Hematopoietic multipotent progenitor cell (in vitro differentiated cells): Measurements from ENCODE around the gene PLXNA2. TPM values are rescaled to one million over a fixed set of nuclear protein-coding genes. Genes with fewer than 3 reads are reported as not detected.

ENCODE experiments used
- DNase-seq, 3 donors: peaks; one replicate each; pipeline ENCODE4 v3.0.0-alpha.2; 2011 to 2015; ENCODE audit warnings: low read depth in 2 of 3, low spot score in 2 of 3
- total RNA-seq: library from RNA; depleted of rRNA; stranded (reverse); fragments of >200 nt; gene quantifications from one replicate; pipeline ENCODE4 v1.2.3, GENCODE V29; 2012

PLXNA2 gene
- total RNA-seq, 1 donor: 0.27 TPM

GRCh38 chr1:208166340-208167138 is 77.6 kb downstream of the PLXNA2 start:
- DNase-seq: no peak

GRCh38 chr1:208165659-208166058 is 78.5 kb downstream of the PLXNA2 start:
- no peak for DNase-seq

GRCh38 chr1:208164609-208165008 is 79.6 kb downstream of the PLXNA2 start:
- DNase-seq: peak in 2 of 3 donors; percentile 40 to 66

DNA sequence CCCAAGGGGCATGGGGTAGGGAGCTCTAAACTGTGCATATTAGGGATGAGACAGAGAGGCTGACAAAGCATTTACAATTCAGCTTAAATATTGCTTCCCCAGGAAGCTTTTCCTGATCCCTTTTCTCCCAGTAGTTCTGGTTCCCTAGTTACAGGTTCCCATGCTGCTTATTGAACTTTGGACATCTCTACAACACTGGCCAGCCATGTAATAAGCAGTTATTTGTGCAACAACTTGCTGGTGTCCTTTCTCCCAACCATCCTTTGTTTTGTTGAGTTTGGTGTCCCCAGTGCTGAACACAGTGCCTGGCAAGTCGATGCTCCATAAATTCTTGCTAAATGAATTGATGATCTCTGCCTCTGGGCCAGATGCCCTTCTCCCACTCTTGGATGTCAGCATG is 80.6 kb downstream of the PLXNA2 start:
- DNase-seq: no peak

- no peak for DNase-seq
Measured at GRCh38 chr1:208162903-208163302, 81.3 kb downstream of the PLXNA2 start.

GRCh38 chr1:208161656-208162375 is 82.4 kb downstream of the PLXNA2 start:
- DNase-seq: no peak

DNA sequence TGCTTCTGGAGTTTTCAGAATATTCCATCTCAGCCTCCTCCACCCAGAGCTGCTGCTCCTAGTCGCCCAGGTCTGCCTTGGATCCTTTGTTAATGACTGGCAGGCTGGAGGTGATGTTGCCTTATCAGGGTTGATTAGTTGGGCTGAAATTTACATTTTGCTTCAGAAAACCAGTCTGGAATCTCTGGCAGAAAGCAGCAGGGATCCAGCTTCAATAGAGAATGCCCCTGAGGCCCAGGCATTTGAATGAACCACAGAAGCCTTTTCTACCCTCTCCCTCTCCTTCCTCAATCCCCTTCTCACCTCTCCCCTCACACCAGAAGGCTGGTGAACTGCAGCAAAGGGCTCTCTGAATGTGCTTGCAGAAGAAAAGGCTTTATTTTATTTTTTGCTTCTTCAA is 83.2 kb downstream of the PLXNA2 start:
- no peak for DNase-seq

DNA sequence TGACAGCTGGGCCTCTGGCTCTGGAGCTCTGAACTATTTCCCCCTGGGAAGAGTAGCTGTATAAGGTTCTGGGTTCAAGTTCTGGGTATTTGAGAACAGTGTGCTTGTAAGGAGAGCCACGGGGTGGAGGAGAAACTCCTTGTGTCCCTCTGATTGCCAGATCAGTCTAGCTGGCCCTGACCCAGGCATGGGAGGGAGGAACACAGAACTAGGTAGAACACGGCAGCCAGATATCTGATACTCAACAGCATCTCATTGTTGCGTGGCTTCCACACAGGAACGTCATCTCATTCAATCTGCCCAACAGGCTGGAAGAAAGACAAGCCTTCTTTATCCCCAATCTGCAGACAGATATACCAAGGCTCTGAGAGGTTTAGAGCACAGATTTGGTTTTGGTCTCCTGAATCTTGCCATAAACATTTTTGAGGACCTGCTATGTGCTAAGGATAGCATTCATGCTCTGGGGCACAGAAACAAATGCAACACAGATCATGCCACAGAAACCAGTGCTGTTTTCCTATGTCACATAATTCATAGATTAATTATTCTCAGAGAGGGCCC is 83.8 kb downstream of the PLXNA2 start:
- no peak for DNase-seq

DNA sequence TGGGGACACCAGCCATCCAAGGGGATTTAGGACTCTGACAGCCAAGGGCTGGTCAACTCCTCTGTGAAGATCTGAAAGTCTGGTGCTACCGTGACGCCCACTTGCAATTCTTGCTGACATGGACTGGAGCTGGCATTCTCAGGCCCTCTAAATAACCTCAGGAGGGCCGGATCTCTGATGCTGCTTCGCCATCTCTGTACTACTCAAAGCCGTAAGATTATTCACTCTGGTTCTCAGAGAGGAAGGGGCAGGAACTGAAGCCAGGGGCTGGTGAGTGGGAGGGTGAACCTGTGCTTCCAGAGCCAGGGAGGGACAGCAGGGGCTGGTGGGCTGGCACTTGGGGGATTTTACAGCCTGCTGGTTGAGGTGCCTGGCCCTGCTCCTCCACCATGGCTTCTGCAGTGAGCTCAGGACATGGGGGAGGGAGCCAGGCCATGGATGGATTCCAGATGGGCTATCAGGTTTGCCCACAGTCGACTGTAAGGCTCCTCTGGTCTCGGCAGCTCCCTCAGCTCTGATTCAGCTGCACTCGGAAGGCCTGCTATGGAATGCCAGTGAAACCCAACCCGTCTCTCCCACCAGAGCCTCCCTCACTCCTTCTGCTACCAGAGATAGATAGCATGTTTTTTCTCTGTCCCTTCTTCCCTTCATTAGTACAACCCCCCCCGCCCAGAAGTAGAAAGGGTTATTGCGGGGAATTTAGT is 84.5 kb downstream of the PLXNA2 start:
- no peak for DNase-seq

DNA sequence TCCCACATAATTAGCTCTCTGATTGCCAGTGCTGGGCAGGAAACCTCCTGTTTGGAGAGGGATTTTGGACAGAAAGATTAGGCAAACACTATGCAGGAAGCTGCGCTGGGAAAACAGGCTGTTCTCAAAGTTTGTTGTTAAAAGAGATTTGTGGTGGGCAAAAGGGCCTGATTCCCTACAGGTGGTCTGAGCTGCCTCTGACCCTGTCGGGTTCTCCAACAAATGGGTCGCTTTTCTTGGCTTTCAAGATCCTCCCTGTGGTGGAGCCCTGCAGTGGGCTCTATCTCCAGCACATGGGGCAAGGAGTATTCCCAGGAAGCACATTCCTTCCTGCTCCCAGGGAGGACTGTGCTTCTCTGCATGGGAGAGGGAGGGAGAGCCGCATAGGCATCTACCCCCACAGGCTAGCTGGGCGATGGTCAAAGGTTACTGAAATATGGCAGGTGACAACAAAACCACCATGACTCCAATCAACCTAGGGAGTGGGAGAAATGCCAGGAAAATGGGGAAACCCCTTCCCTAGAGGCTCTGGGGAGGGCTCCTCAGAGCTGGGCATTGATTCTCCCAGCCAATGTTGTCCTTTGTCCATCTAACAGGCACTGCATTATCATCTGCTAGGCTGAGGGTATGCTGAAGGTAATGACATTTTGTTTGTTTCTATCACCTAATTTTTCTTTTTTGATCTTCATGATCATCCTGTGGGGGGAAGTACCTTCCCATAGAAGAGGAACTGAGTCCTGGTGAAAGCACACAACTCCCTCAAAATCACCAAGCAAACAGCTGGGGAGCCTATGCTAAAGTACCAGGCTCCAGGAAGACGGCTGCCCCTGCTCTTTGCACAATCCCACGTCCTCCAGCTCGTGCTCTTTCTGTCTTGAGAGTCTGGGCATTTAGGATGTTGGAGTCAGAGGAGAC is 85.3 kb downstream of the PLXNA2 start:
- no peak for DNase-seq

GRCh38 chr1:208157769-208158168 is 86.4 kb downstream of the PLXNA2 start:
- DNase-seq: no peak

GRCh38 chr1:208156741-208157140 is 87.4 kb downstream of the PLXNA2 start:
- DNase-seq: no peak

- DNase-seq: no peak
Measured at GRCh38 chr1:208156310-208156709, 87.9 kb downstream of the PLXNA2 start.

DNA sequence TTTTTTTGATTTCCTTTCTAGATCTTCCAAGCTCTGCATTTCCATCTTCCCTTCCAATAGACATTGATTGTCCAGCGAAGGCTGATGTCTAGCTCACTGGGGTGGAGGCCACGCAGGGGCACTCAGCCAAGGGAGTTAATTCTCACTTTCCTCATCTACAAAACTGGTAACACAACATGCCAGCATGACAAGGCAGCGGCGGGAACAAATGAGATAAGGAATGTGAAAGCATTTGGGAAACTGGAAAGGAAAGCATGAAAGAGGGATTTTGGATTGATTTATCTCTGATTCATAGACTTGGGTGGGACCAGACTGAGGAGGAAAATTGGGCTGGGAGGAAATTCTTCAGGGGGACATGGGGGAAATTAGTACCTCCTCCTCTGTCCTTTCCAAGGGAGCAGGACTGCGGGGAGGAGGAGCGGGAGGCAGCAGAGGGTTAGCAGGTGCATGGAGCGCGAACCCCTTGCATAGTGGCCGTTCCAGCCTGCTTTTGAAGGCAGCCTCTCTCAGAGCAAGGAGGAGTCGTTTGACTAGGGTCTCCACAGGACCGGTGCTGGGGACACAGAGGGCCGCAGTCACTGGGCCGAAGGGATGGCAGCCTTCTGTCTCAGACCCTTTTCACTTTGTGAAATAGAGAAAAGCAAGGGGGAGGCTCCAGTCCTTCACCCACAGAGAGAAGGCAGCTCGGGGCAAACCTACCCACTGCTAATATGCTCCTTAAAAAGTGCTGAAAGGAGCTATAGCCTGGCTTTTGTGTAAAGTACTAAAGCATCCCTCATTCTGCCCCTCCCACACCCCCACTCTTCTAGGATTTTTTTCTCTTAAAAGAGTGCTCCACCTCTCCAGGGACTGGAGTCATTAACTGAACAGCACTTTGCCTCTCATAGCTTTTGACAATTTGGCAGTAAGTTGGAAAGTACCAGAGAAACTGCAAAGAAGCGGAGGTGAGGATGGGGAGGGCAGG is 89.2 kb downstream of the PLXNA2 start:
- DNase-seq: no peak

DNA sequence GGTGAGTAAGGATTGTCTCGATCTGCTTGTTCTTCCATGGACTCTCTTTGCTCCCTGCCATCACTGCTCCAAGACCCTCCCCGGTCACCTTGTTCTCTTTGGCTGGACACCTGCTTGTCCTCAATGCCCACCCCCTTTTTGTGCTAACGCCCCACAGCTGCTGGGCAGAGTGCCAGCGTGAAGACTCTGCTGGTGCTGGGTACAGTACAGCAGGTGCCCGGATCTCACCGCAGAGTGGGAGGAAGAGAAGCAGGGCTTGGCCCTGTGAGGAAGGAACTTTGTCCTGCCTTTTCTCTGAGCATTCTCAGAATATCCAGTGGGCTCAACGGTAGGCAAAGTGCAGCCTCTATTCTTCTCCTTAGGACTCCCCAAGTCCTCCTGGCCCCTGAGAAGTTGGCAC is 90.1 kb downstream of the PLXNA2 start:
- peak in 1 of 3 donors; percentile 42 for DNase-seq

DNA sequence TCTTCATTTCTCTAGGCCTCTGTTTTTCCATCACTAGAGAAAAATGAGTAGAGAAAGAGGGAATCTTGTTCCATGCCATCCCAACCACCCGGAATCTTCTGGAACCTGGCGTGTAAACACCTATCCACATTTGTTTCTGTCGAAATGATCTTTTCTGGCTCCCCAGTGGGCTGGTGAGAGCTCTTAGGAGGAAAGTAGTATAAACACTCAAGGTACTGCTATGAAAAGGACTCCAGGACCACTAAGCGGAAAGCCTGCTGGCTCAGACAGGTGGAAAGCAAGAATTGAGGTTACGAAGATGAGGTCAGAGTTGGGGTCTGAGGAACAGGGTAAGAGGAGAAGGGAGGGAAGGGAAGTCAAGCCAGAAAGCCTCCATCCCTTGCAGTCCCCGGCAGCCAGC is 90.8 kb downstream of the PLXNA2 start:
- DNase-seq: no peak

DNA sequence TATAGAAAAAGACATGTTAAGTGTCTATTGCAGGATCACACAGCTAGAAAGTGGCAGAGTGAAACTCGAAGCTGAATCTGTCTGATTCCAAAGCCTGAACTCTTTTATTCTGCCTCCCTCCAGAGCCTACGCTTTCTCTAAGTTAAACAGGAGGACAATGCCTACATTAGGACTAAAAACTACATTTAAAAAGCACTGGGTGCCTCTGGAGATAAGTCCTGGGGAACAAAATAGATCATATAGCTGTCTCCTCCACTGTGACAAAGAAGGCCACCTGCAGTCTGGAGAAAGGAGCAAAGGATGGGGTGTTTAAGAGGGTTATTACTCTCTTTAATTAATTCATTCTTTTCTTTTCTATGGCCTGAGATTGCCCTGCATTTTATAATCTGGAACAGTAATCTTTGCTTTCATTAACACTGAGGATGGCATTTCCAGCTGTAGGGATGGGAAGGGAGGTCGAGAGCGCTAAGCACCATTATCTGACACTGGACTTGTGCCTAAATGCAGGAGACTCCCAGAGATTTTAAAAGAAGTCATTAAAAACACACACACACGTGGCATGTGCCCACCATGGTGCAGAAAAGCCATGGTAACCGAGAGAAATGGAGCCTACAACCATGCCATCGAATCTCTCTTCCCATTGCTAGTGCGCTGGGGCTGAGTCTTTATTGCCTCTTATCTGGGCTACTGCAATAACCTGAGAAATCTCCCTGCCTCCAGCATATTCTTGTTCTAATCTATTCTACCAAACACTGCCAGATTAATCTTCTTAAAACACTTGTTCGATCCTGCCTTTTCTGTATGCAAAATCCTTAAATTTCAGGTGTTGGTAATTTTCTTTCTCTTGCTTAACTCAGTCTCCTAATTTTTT is 92.2 kb downstream of the PLXNA2 start:
- no peak for DNase-seq

GRCh38 chr1:208150833-208151458 is 93.2 kb downstream of the PLXNA2 start:
- DNase-seq: no peak
